Trophoblast cell (in vitro differentiated cells and primary cell): ENCODE measurements around the gene PRG3.

Experiments
- DNase-seq, 2 donors: peaks; one replicate each; pipeline ENCODE4 v3.0.0-alpha.2; 2016
- H2AFZ ChIP-seq: 2 replicates; pipeline ENCODE4 v1.6.1; 2013; ENCODE audit warnings: low read length, moderate library complexity, mild to moderate bottlenecking; ENCODE audit not compliant: insufficient read depth, poor library complexity
- H2AK5ac ChIP-seq: 2 replicates; pipeline ENCODE4 v1.6.1; 2013; ENCODE audit warnings: mild to moderate bottlenecking, low read length
- H2BK120ac ChIP-seq: 2 replicates; pipeline ENCODE4 v1.6.1; 2013; ENCODE audit warnings: low read length, mild to moderate bottlenecking, moderate library complexity; ENCODE audit not compliant: insufficient read depth, poor library complexity
- H2BK12ac ChIP-seq: 2 replicates; pipeline ENCODE4 v1.6.1; 2013; ENCODE audit warnings: mild to moderate bottlenecking, low read length, moderate library complexity
- H2BK5ac ChIP-seq: 2 replicates; pipeline ENCODE4 v1.6.1; 2013; ENCODE audit warnings: low read length, low read depth, moderate library complexity, mild to moderate bottlenecking; ENCODE audit not compliant: poor library complexity
- H3K14ac ChIP-seq: 2 replicates; pipeline ENCODE4 v1.6.1; 2013; ENCODE audit warnings: mild to moderate bottlenecking, low read length
- H3K18ac ChIP-seq: 2 replicates; pipeline ENCODE4 v1.6.1; 2013; ENCODE audit warnings: mild to moderate bottlenecking, low read length
- H3K23ac ChIP-seq: 2 replicates; pipeline ENCODE4 v1.6.1; 2013; ENCODE audit warnings: low read length
- H3K27ac ChIP-seq: 2 replicates; pipeline ENCODE4 v1.5.1; 2013; ENCODE audit warnings: low read depth, mild to moderate bottlenecking, inconsistent platforms, low read length, moderate library complexity
- H3K27me3 ChIP-seq: 2 replicates; pipeline ENCODE4 v1.6.1; 2013; ENCODE audit warnings: inconsistent platforms, mild to moderate bottlenecking, low read length, moderate library complexity; ENCODE audit not compliant: insufficient read depth
- H3K36me3 ChIP-seq, 2 experiments: 1 replicate in 1 of 2; 2 replicates in 1 of 2; pipeline ENCODE4 v1.6.1; 2013; ENCODE audit warnings: low read length in 2 of 2, mild to moderate bottlenecking in 2 of 2, moderate library complexity in 1 of 2; ENCODE audit not compliant: insufficient read depth in 2 of 2, control insufficient read depth in 1 of 2
- H3K4ac ChIP-seq: 2 replicates; pipeline ENCODE4 v1.6.1; 2013; ENCODE audit warnings: low read depth, mild to moderate bottlenecking, low read length, moderate library complexity
- H3K4me1 ChIP-seq, 2 experiments: 1 replicate in 1 of 2; 2 replicates in 1 of 2; pipeline ENCODE4 v1.6.1; 2013; ENCODE audit warnings: low read length in 2 of 2, mild to moderate bottlenecking in 2 of 2, moderate library complexity in 1 of 2; ENCODE audit not compliant: insufficient read depth in 2 of 2, control insufficient read depth in 1 of 2
- H3K4me2 ChIP-seq: 2 replicates; pipeline ENCODE4 v1.6.1; 2013; ENCODE audit warnings: inconsistent platforms, mild to moderate bottlenecking, low read length, moderate library complexity
- H3K4me3 ChIP-seq: 2 replicates; pipeline ENCODE4 v1.5.1; 2013; ENCODE audit warnings: mild to moderate bottlenecking, low read depth, low read length, inconsistent platforms
- H3K79me1 ChIP-seq: one replicate; pipeline ENCODE4 v1.6.1; 2013; ENCODE audit warnings: low read length
- H3K79me2 ChIP-seq: 2 replicates; pipeline ENCODE4 v1.6.1; 2013; ENCODE audit warnings: low read length, mild to moderate bottlenecking; ENCODE audit not compliant: control insufficient read depth, insufficient read depth, poor library complexity
- H3K9ac ChIP-seq: 2 replicates; pipeline ENCODE4 v1.6.1; 2013; ENCODE audit warnings: mild to moderate bottlenecking, low read length
- H3K9me3 ChIP-seq: 2 replicates; pipeline ENCODE4 v1.6.1; 2013; ENCODE audit warnings: low read depth, mild to moderate bottlenecking, control low read depth, inconsistent platforms, low read length; ENCODE audit not compliant: insufficient read depth
- H4K12ac ChIP-seq: 2 replicates; pipeline ENCODE4 v1.6.1; 2013; ENCODE audit warnings: low read depth, mild to moderate bottlenecking, low read length, moderate library complexity
- H4K8ac ChIP-seq: 2 replicates; pipeline ENCODE4 v1.6.1; 2013; ENCODE audit warnings: low read depth, mild to moderate bottlenecking, low read length, moderate library complexity
- H4K91ac ChIP-seq: one replicate; pipeline ENCODE4 v1.6.1; 2013; ENCODE audit warnings: low read depth, mild to moderate bottlenecking, low read length, moderate library complexity
- WGBS: extraction: QIAGEN DNeasy Blood & Tissue Kit; methylation state at CpG from one replicate; pipeline ENCODE4 v1.1.7; 2013; ENCODE audit warnings: missing lambda C conversion rate; ENCODE audit not compliant: insufficient read length, insufficient coverage; ENCODE audit errors: extremely low coverage; 5-methylcytosine and 5-hydroxymethylcytosine counted together

Gene PRG3

DNA sequence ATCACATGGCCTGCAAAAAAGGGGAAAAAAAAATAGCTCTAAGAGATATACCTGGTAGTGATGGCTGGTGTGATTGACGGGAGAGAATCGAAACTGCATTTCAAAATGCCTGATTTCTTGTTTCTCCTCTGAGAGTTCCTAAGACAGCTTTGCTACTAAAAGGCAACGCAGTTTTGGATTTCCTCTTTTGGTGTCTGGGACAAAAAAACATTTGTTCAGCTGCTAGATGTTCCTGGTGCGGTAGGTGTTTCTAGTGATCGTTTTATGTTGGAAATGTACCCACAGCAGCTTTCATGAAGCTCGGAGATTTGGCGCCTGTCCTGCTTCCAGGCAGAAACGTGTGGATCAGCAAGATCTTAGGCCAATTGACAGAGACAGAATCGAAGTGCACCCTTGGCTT lies 24.7 kb downstream of the PRG3 start:
- no peak overlapping the region for H3K9ac ChIP-seq
- H3K27ac ChIP-seq = no peak overlapping the region
- no peaks in the 10 kb centered on the region for H3K9me3 ChIP-seq
- H3K4ac ChIP-seq = no peak overlapping the region
- H3K18ac ChIP-seq = no peak overlapping the region
- no peak overlapping the region for H4K8ac ChIP-seq
- H2AK5ac ChIP-seq = no peak overlapping the region
- no peak overlapping the region for H4K12ac ChIP-seq
- no peaks in the 10 kb centered on the region for H3K4me1 ChIP-seq
- H3K27me3 ChIP-seq = no peaks in the 10 kb centered on the region
- no peak overlapping the region for H3K4me3 ChIP-seq
- WGBS = no CpG with 5 or more reads among the region's 9 CpGs
- no peak overlapping the region for H2BK120ac ChIP-seq
- H3K79me1 ChIP-seq = no peaks in the 10 kb centered on the region
- H3K36me3 ChIP-seq = no peaks in the 10 kb centered on the region
- no peak overlapping the region for H3K23ac ChIP-seq
- H3K4me2 ChIP-seq = no peak overlapping the region
- H2AFZ ChIP-seq = no peak overlapping the region
- no peak for DNase-seq
- H3K79me2 ChIP-seq = no peaks in the 10 kb centered on the region
- no peak overlapping the region for H4K91ac ChIP-seq
- H2BK12ac ChIP-seq = no peak overlapping the region
- no peak overlapping the region for H3K14ac ChIP-seq
- no peak overlapping the region for H2BK5ac ChIP-seq

DNA sequence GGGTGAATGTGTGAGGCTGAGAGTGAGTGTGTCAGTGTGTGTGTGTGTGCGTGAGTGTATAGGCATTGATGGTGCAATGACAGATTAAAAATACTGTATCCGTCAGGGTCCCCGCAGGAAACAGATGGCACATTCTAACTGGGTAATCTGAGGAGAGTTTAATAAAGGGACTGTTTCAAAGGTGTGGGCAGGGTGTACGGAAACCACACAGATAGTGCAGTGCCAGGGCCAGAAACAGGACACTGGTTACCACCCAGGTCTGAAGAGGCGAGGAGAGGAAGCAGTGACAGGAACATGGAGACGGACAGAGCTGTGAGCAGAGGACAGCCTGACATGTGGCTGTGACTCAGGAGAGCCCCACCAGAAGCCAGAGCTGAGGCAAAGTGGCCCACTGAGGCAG lies 26.3 kb downstream of the PRG3 start:
- Histone ChIP-seq H2BK12ac (no peak overlapping the region), H3K23ac (no peak overlapping the region), H4K91ac (no peak overlapping the region), H3K79me1 (peaks cover under 1% of the 10 kb centered on the region), H2BK120ac (no peak overlapping the region), H3K79me2 (no peaks in the 10 kb centered on the region), H3K27ac (no peak overlapping the region), H3K4ac (no peak overlapping the region), H3K4me2 (no peak overlapping the region), H3K27me3 (no peaks in the 10 kb centered on the region), H2AFZ (no peak overlapping the region), H4K12ac (no peak overlapping the region), H3K4me3 (no peak overlapping the region), H3K18ac (no peak overlapping the region), H4K8ac (no peak overlapping the region), H3K14ac (no peak overlapping the region), H3K9me3 (no peaks in the 10 kb centered on the region), H3K9ac (no peak overlapping the region), H3K4me1 (peaks cover 0 to under 1% of the 10 kb centered on the region in 2 experiments), H2AK5ac (no peak overlapping the region), H2BK5ac (no peak overlapping the region), H3K36me3 (no peaks in the 10 kb centered on the region)
- DNase-seq = no peak
- WGBS = no CpG with 5 or more reads among the region's 6 CpGs

DNA sequence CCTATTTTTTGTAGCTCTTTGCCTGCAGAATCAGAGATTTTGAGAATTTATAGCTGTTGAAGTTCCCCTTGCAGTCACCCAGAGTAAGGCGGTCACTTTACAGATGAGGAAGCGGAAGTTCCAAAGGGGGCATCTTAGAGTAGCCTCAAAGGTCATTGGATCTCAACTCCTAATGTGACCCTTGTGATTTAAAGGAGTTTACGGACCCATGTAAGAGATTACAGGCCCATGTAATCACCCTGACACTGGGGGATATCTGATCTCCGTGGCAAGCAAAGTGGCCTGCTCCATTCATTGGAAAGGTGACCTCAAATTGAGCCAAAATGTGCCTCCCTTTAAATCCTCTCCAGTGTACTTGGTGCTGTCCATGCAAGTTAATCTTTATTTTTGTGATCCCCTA lies 27.1 kb downstream of the PRG3 start:
- no peaks in the 10 kb centered on the region for H3K36me3 ChIP-seq
- no peak overlapping the region for H3K23ac ChIP-seq
- no peaks in the 10 kb centered on the region for H3K9me3 ChIP-seq
- H4K8ac ChIP-seq = no peak overlapping the region
- H3K4me2 ChIP-seq = no peak overlapping the region
- H3K79me2 ChIP-seq = no peaks in the 10 kb centered on the region
- no peak overlapping the region for H2AFZ ChIP-seq
- H3K4me3 ChIP-seq = no peak overlapping the region
- DNase-seq = no peak
- no peak overlapping the region for H2BK5ac ChIP-seq
- WGBS = no CpG with 5 or more reads among the region's 4 CpGs
- H3K4ac ChIP-seq = no peak overlapping the region
- no peak overlapping the region for H2BK12ac ChIP-seq
- no peak overlapping the region for H4K91ac ChIP-seq
- no peak overlapping the region for H2AK5ac ChIP-seq
- H4K12ac ChIP-seq = no peak overlapping the region
- H3K18ac ChIP-seq = no peak overlapping the region
- H3K27me3 ChIP-seq = no peaks in the 10 kb centered on the region
- no peak overlapping the region for H3K14ac ChIP-seq
- H3K79me1 ChIP-seq = peaks cover 1% of the 10 kb centered on the region
- H3K9ac ChIP-seq = no peak overlapping the region
- H2BK120ac ChIP-seq = no peak overlapping the region
- no peak overlapping the region for H3K27ac ChIP-seq
- peaks cover 0 to 3% of the 10 kb centered on the region in 2 experiments for H3K4me1 ChIP-seq

GRCh38 chr11:57353446-57353845 lies 27.5 kb downstream of the PRG3 start:
- H4K91ac ChIP-seq = no peak overlapping the region
- no peak overlapping the region for H2BK12ac ChIP-seq
- H2BK120ac ChIP-seq = no peak overlapping the region
- H2AFZ ChIP-seq = no peak overlapping the region
- no peak overlapping the region for H3K27ac ChIP-seq
- no peak overlapping the region for H3K9ac ChIP-seq
- H3K23ac ChIP-seq = no peak overlapping the region
- DNase-seq = no peak
- no peak overlapping the region for H3K4me3 ChIP-seq
- H4K8ac ChIP-seq = no peak overlapping the region
- H3K36me3 ChIP-seq = no peaks in the 10 kb centered on the region
- WGBS = no CpG with 5 or more reads among the region's 4 CpGs
- H3K27me3 ChIP-seq = no peaks in the 10 kb centered on the region
- no peak overlapping the region for H3K18ac ChIP-seq
- no peak overlapping the region for H2BK5ac ChIP-seq
- no peak overlapping the region for H3K4ac ChIP-seq
- no peaks in the 10 kb centered on the region for H3K9me3 ChIP-seq
- peaks cover 0 to 3% of the 10 kb centered on the region in 2 experiments for H3K4me1 ChIP-seq
- H3K4me2 ChIP-seq = no peak overlapping the region
- H4K12ac ChIP-seq = no peak overlapping the region
- no peak overlapping the region for H2AK5ac ChIP-seq
- H3K79me2 ChIP-seq = no peaks in the 10 kb centered on the region
- peaks cover 1% of the 10 kb centered on the region for H3K79me1 ChIP-seq
- no peak overlapping the region for H3K14ac ChIP-seq
